NT2/D1 (cell line): ENCODE results near the gene PAXIP1.
"Not testable (repeated sequence)": the region's sequence is repeated elsewhere in the genome, so short reads cannot be mapped to it uniquely, and the experiment has no call there.

Source experiments
- DNase-seq: peaks from one replicate; pipeline ENCODE4 v3.0.0-alpha.2; 2011; ENCODE audit warnings: low read depth, low spot score
- H3K27me3 ChIP-seq: 2 replicates; pipeline ENCODE4 v1.6.0; 2011; ENCODE audit warnings: mild to moderate bottlenecking; ENCODE audit not compliant: insufficient read length, insufficient read depth
- H3K36me3 ChIP-seq: 2 replicates; pipeline ENCODE4 v1.6.1; 2011; ENCODE audit warnings: mild to moderate bottlenecking, low read length, mixed read lengths; ENCODE audit not compliant: insufficient read depth, insufficient read length
- H3K4me1 ChIP-seq: 2 replicates; pipeline ENCODE4 v1.5.1; 2011; ENCODE audit not compliant: insufficient read depth, insufficient read length
- H3K4me3 ChIP-seq: 2 replicates; pipeline ENCODE4 v1.5.1; 2011; ENCODE audit warnings: low read depth; ENCODE audit not compliant: insufficient read length
- H3K9ac ChIP-seq: 2 replicates; pipeline ENCODE4 v1.6.0; 2011; ENCODE audit warnings: low read depth; ENCODE audit not compliant: insufficient read length
- H3K9me3 ChIP-seq: 2 replicates; pipeline ENCODE4 v1.5.1; 2011; ENCODE audit warnings: mild to moderate bottlenecking, low read length; ENCODE audit not compliant: insufficient read depth
- SUZ12 ChIP-seq: IDR thresholded peaks from 2 replicates; pipeline ENCODE4 v1.6.1; 2011; ENCODE audit not compliant: insufficient read length, insufficient read depth; ENCODE audit errors: extremely low read depth
- YY1 ChIP-seq: IDR thresholded peaks from 2 replicates; pipeline ENCODE4 v1.6.1; 2011; ENCODE audit not compliant: insufficient read length, insufficient read depth
- ZNF274 ChIP-seq: IDR thresholded peaks from 2 replicates; pipeline ENCODE4 v1.6.1; 2011; ENCODE audit warnings: mild to moderate bottlenecking, low read depth, low read length

The PAXIP1 gene, protein sequence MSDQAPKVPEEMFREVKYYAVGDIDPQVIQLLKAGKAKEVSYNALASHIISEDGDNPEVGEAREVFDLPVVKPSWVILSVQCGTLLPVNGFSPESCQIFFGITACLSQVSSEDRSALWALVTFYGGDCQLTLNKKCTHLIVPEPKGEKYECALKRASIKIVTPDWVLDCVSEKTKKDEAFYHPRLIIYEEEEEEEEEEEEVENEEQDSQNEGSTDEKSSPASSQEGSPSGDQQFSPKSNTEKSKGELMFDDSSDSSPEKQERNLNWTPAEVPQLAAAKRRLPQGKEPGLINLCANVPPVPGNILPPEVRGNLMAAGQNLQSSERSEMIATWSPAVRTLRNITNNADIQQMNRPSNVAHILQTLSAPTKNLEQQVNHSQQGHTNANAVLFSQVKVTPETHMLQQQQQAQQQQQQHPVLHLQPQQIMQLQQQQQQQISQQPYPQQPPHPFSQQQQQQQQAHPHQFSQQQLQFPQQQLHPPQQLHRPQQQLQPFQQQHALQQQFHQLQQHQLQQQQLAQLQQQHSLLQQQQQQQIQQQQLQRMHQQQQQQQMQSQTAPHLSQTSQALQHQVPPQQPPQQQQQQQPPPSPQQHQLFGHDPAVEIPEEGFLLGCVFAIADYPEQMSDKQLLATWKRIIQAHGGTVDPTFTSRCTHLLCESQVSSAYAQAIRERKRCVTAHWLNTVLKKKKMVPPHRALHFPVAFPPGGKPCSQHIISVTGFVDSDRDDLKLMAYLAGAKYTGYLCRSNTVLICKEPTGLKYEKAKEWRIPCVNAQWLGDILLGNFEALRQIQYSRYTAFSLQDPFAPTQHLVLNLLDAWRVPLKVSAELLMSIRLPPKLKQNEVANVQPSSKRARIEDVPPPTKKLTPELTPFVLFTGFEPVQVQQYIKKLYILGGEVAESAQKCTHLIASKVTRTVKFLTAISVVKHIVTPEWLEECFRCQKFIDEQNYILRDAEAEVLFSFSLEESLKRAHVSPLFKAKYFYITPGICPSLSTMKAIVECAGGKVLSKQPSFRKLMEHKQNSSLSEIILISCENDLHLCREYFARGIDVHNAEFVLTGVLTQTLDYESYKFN

DNA sequence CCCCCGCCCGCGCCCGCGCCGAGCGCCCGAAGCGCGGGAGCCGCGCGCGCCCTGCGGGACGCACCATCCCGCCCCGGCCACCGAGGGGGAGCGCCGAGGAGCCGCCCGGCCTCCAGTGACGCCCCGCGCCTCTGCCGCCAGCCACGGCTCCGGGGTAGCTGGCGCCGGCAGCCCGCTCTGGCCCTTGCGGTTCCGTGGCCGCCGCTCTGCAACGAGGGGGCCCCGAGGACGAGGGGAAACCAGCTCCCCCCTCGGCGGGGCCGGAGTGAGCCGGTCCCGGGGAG lies at the start of gene PAXIP1:
PAXIP1 (minus strand) TSS at position 33 of the 284 bp plus-strand sequence. CDS start 195 bp downstream, outside the sequence.
- TF ChIP-seq SUZ12 (no peak), YY1 (no peak), ZNF274 (no peak)
- peak within 1 kb of the TSS; percentile 98 for H3K9ac ChIP-seq
- H3K27me3 ChIP-seq: no peaks in the 10 kb centered on the region
- peak; percentile 16 for DNase-seq
- H3K4me1 ChIP-seq: peaks cover 3% of the 10 kb centered on the region
- H3K36me3 ChIP-seq: peaks cover 42% of the 10 kb centered on the region
- H3K4me3 ChIP-seq: peak within 1 kb of the TSS; percentile 79
- H3K9me3 ChIP-seq: no peaks in the 10 kb centered on the region

DNA sequence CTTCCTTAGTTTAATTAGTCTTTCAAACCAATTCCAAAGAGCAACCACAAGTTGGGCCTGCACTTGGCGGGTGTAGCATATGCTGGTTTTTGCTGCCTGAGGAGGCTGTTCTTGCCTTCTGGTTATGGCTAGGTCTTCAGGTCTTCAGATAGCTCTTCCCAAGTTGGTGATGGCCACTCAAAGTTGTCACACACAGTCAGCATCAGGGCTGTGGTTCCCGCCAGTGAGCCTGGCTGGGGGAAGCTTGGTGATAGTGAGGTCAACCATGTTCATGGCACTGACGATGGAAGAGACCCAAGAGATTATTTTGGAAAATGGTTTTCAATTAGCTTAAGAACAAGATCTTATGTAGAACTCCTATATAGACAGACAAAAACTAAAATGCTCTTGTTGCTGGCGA lies 48.4 kb upstream of the PAXIP1 start:
- TF ChIP-seq YY1 (no peak), SUZ12 (no peak), ZNF274 (no peak)
- H3K9ac ChIP-seq: no peak overlapping the region
- no peak for DNase-seq
- H3K9me3 ChIP-seq: no peaks in the 10 kb centered on the region
- no peak overlapping the region for H3K4me3 ChIP-seq
- H3K36me3 ChIP-seq: no peaks in the 10 kb centered on the region
- H3K4me1 ChIP-seq: no peaks in the 10 kb centered on the region
- H3K27me3 ChIP-seq: no peaks in the 10 kb centered on the region

DNA sequence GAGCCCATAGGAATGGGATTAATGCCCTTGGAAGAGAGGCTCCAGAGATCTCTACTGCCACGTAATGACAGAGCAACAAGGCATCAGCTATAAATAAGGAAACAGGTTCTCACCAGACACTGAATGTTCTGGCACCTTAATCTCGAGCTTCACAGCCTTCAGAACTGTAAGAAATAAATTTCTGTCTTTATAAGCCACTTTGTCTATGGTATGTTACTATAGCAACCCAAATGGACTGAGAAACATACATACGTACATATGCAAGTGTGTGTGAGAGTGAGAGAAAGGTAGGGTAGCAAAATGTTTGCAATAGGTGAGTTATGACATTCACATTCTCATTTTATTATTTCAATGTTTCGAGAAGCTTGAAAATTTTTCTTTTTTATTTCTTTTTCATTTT lies 45.1 kb upstream of the PAXIP1 start:
- Histone ChIP-seq H3K36me3 (no peaks in the 10 kb centered on the region), H3K27me3 (no peaks in the 10 kb centered on the region), H3K9me3 (no peaks in the 10 kb centered on the region), H3K4me1 (no peaks in the 10 kb centered on the region), H3K9ac (no peak overlapping the region), H3K4me3 (no peak overlapping the region)
- TF ChIP-seq YY1 (no peak), ZNF274 (no peak), SUZ12 (no peak)
- no peak for DNase-seq

DNA sequence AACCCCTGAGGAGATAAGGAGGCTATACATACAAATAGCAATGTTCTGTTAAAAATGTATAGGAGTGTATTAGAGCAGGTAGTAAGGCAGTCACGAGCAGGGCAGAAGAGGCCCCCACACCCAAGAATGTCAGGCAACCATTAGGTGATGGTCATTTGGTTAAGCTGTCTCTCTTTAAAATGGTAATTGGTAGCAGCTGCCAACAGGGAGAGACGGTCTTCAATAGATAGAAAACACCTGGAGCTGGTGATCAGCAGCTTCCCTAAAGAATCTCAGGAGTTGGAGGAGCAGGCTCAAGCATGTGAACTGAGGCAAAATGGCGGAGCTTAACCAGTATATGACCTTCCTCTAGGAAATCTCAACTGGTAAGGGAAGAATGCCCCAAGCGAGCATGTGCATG lies 40.8 kb upstream of the PAXIP1 start:
- no peaks in the 10 kb centered on the region for H3K9me3 ChIP-seq

DNA sequence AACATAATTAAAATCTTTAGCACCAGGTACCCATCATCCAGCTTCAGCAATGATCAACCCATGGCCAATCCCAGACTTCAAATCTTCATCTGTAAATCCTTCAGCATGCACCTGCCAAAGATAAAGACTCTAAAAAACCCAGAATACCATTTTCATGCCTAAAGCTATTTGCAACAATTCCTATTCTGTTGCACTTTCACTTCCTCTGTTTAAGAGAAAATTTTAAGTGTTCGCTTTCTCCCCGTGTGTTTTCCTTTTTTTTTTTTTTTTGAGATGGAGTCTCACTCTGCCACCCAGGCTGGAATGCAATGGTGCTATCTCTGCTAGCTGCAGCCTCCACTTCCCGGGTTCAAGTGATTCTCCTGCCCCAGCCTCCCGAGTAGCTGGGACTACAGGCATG lies 35.4 kb upstream of the PAXIP1 start:
- no peaks in the 10 kb centered on the region for H3K36me3 ChIP-seq
- DNase-seq: no peak
- no peaks in the 10 kb centered on the region for H3K27me3 ChIP-seq
- no peak overlapping the region for H3K4me3 ChIP-seq
- no peaks in the 10 kb centered on the region for H3K4me1 ChIP-seq
- H3K9ac ChIP-seq: no peak overlapping the region
- no peaks in the 10 kb centered on the region; the same call in 1 of the 2 replicates for H3K9me3 ChIP-seq
- TF ChIP-seq YY1: no peak
- no peak for TF ChIP-seq SUZ12
- TF ChIP-seq ZNF274: no peak

More for the DNA sequence above, 40.8 kb upstream of the PAXIP1 start:
- no peak overlapping the region for H3K9ac ChIP-seq
- H3K4me3 ChIP-seq: no peak overlapping the region
- DNase-seq: peak; percentile 13
- TF ChIP-seq SUZ12 (no peak), YY1 (no peak), ZNF274 (no peak)
- H3K27me3 ChIP-seq: no peaks in the 10 kb centered on the region
- H3K4me1 ChIP-seq: no peaks in the 10 kb centered on the region
- no peaks in the 10 kb centered on the region for H3K36me3 ChIP-seq

DNA sequence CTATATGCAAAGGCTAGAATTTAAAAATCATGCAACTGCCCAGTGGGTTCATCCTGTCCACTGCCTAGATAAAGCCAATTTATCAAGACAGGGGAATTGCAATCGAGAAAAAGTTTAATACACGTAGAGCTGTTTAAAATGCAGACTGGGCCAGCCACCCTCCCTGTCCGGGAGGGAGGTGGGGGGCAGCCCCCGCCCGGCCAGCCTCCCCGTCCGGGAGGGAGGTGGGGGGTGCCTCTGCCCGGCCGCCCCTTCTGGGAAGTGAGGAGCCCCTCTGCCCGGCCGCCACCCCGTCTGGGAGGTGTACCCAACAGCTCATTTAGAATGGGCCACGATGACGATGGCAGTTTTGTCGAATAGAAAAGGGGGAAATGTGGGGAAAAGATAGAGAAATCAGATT lies 31.6 kb upstream of the PAXIP1 start:
- DNase-seq, H3K9me3 ChIP-seq, H3K27me3 ChIP-seq, H3K4me1 ChIP-seq, H3K9ac ChIP-seq, H3K4me3 ChIP-seq, H3K36me3 ChIP-seq: not testable (repeated sequence)

DNA sequence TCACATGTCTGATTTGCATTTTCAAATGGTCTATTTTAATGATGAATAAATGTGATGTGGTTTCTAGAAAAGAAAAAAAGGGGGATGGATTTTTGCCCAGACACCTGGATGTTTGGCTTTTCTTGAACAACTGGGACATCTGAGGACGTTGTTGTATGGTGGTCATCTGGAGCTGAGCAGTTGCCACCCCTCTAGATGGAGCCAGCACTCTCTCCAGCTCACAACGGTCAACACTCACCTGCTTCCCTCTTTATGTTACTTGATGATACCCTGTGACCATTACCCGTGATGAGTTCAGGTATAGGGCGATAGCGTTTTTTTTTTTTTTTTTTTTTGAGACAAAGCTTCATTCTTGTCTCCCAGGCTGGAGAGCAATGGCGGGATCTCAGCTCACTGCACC lies 30.1 kb upstream of the PAXIP1 start:
- H3K9ac ChIP-seq: no peak overlapping the region
- no peaks in the 10 kb centered on the region; the same call in 1 of the 2 replicates for H3K9me3 ChIP-seq
- no peaks in the 10 kb centered on the region for H3K36me3 ChIP-seq
- no peak overlapping the region for H3K4me3 ChIP-seq
- TF ChIP-seq SUZ12: no peak
- no peak for TF ChIP-seq ZNF274
- no peak for TF ChIP-seq YY1
- no peaks in the 10 kb centered on the region for H3K27me3 ChIP-seq
- DNase-seq: no peak
- no peaks in the 10 kb centered on the region for H3K4me1 ChIP-seq
